NB4 (cell line): ENCODE results near the gene MECR.
A peak's percentile ranks its signal among the peaks of the same experiment; 100 is the strongest.
"Not testable (repeated sequence)": the region's sequence is repeated elsewhere in the genome, so short reads cannot be mapped to it uniquely, and the experiment has no call there.

Source experiments
- DNase-seq: peaks from one replicate; pipeline ENCODE4 v3.0.0; 2010; ENCODE audit warnings: low read depth
- H3K4me3 ChIP-seq: one replicate; pipeline ENCODE4 v1.5.1; 2011; ENCODE audit warnings: mild to moderate bottlenecking, low read depth, low read length, moderate library complexity
- CTCF ChIP-seq: IDR thresholded peaks from one replicate; pipeline ENCODE4 v1.5.1; 2012; ENCODE audit warnings: low read depth, low read length
- MAX ChIP-seq: IDR thresholded peaks from 2 replicates; pipeline ENCODE4 v1.6.1; 2011; ENCODE audit warnings: low read depth, low read length
- MYC ChIP-seq: IDR thresholded peaks from 2 replicates; pipeline ENCODE4 v1.6.1; 2011; ENCODE audit warnings: low read depth, low read length
- POLR2A ChIP-seq: IDR thresholded peaks from 2 replicates; pipeline ENCODE4 v1.6.1; 2011; ENCODE audit warnings: mild to moderate bottlenecking; ENCODE audit not compliant: insufficient read length; ENCODE audit errors: extremely low read depth

MECR gene

GRCh38 chr1:29236712-29237128, 6.0 kb upstream of the MECR start:
- DNase-seq: no peak
- no peak overlapping the region for H3K4me3 ChIP-seq
- TF ChIP-seq CTCF: no peak
- TF ChIP-seq POLR2A: no peak
- no peak for TF ChIP-seq MAX
- TF ChIP-seq MYC: no peak

- H3K4me3 ChIP-seq: peak within 1 kb of the TSS; percentile 28
- peak; percentile 74 for DNase-seq
- TF ChIP-seq CTCF: peak; percentile 34
- TF ChIP-seq MAX: no peak
- no peak for TF ChIP-seq POLR2A
- no peak for TF ChIP-seq MYC
Measured at GRCh38 chr1:29235955-29236711, 5.4 kb upstream of the MECR start, which contains the start of gene PTPRU. PTPRU (plus strand) TSS chr1:29236522; CDS start chr1:29236645, 123 bp downstream.

- not testable (repeated sequence) for H3K4me3 ChIP-seq, DNase-seq
Measured at GRCh38 chr1:29234881-29235280, 4.1 kb upstream of the MECR start.

- H3K4me3 ChIP-seq: no peak overlapping the region
- DNase-seq: no peak
- no peak for TF ChIP-seq CTCF
- no peak for TF ChIP-seq MAX
- TF ChIP-seq MYC: no peak
- TF ChIP-seq POLR2A: no peak
Measured at GRCh38 chr1:29234471-29234870, 3.7 kb upstream of the MECR start.

- no peak for DNase-seq
- H3K4me3 ChIP-seq: no peak overlapping the region
- no peak for TF ChIP-seq CTCF
- TF ChIP-seq MYC: no peak
- no peak for TF ChIP-seq MAX
Measured at GRCh38 chr1:29233693-29234092, 3.0 kb upstream of the MECR start.

GRCh38 chr1:29232387-29232786, 1.7 kb upstream of the MECR start:
- TF ChIP-seq POLR2A (no peak), MYC (no peak), CTCF (no peak), MAX (no peak)
- DNase-seq: no peak
- no peak overlapping the region for H3K4me3 ChIP-seq
